SK-N-SH (cell line): ENCODE data around the gene NLK. TPM values are rescaled to one million over a fixed set of nuclear protein-coding genes. Genes with fewer than 3 reads are reported as not detected.

Experiments used
- CTCF ChIA-PET: fragments of 300-600, 350-600 bp; formaldehyde crosslinking; extraction: SDS; loops from one replicate; lab custom pipeline; 2021; lab: Yijun Ruan, JAX
- POLR2A ChIA-PET: fragments of 350-600 bp; sonication (Branson Sonifier 250); formaldehyde crosslinking; extraction: SDS; loops from one replicate; lab custom pipeline; 2020; ENCODE audit warnings: antibody characterized with exemption, inconsistent platforms; lab: Yijun Ruan, JAX
- DNase-seq: peaks from one replicate; pipeline ENCODE4 v3.0.0; 2012
- H2AFZ ChIP-seq: fragments of 200-600 bp; sonication (generic); 2 replicates; pipeline ENCODE4 v1.8.1; 2016; ENCODE audit warnings: antibody characterized with exemption, mild to moderate bottlenecking, low read depth
- H3F3A ChIP-seq: fragments of 200-600 bp; sonication (generic); replicated peaks from 2 replicates; pipeline ENCODE3; 2016; ENCODE audit warnings: antibody characterized with exemption, mild to moderate bottlenecking; ENCODE audit not compliant: insufficient read depth
- H3K27ac ChIP-seq, 2 experiments: fragments of 200-500 bp in 1 of 2; fragments of 200-600 bp in 1 of 2; sonication (Bioruptor generic) in 1 of 2; sonication (generic), shearing (Covaris generic) in 1 of 2; 2 replicates each; pipeline versions ENCODE4 v1.5.1 to v1.6.1; 2014 to 2016; ENCODE audit warnings: low read depth in 2 of 2, inconsistent platforms in 1 of 2, low read length in 1 of 2, mild to moderate bottlenecking in 1 of 2, mixed read lengths in 1 of 2
- H3K27me3 ChIP-seq: fragments of 200-600 bp; sonication (generic), shearing (Covaris generic); 2 replicates; pipeline ENCODE4 v1.6.1; 2016; ENCODE audit warnings: mixed run types; ENCODE audit not compliant: insufficient read depth
- H3K36me3 ChIP-seq, 2 experiments: fragments of 200-500 bp in 1 of 2; fragments of 200-600 bp in 1 of 2; sonication (Bioruptor generic) in 1 of 2; sonication (generic) in 1 of 2; replicated peaks in 1 of 2; 2 replicates each; pipeline versions ENCODE3 to v1.5.1; 2014 to 2016; ENCODE audit warnings: low read length in 1 of 2, mild to moderate bottlenecking in 1 of 2; ENCODE audit not compliant: insufficient read depth in 2 of 2, control insufficient read depth in 1 of 2
- H3K4me1 ChIP-seq, 2 experiments: fragments of 200-500 bp in 1 of 2; fragments of 200-600 bp in 1 of 2; sonication (Bioruptor generic) in 1 of 2; sonication (generic), shearing (Covaris generic) in 1 of 2; 2 replicates each; pipeline versions ENCODE4 v1.5.1 to v1.6.1; 2014 to 2016; ENCODE audit warnings: low read depth in 1 of 2, low read length in 1 of 2, mixed run types in 1 of 2; ENCODE audit not compliant: insufficient read depth in 2 of 2, control insufficient read depth in 1 of 2
- H3K4me2 ChIP-seq: fragments of 200-600 bp; sonication (generic), shearing (Covaris generic); 2 replicates; pipeline ENCODE4 v1.6.1; 2017; ENCODE audit warnings: mixed run types
- H3K4me3 ChIP-seq, 2 experiments: fragments of 200-500 bp in 1 of 2; fragments of 200-600 bp in 1 of 2; sonication (Bioruptor generic) in 1 of 2; sonication (generic), shearing (Covaris generic) in 1 of 2; 2 replicates each; pipeline versions ENCODE4 v1.5.1 to v1.8.1; 2014 to 2016; ENCODE audit warnings: low read depth in 2 of 2, inconsistent platforms in 1 of 2, low read length in 1 of 2, mild to moderate bottlenecking in 1 of 2, mixed read lengths in 1 of 2, moderate library complexity in 1 of 2
- H3K79me2 ChIP-seq: fragments of 200-600 bp; sonication (generic); 2 replicates; pipeline ENCODE4 v1.8.1; 2017; ENCODE audit warnings: mild to moderate bottlenecking; ENCODE audit not compliant: insufficient read depth
- H3K9ac ChIP-seq: fragments of 200-600 bp; sonication (generic); 2 replicates; pipeline ENCODE4 v1.6.1; 2017; ENCODE audit warnings: mixed run types
- H3K9me2 ChIP-seq: fragments of 200-600 bp; sonication (generic); 2 replicates; pipeline ENCODE4 v1.6.1; 2017; ENCODE audit warnings: mixed run types
- H3K9me3 ChIP-seq: fragments of 200-600 bp; sonication (generic); 2 replicates; pipeline ENCODE4 v1.6.1; 2017; ENCODE audit warnings: mixed run types, mild to moderate bottlenecking, moderate library complexity
- H4K20me1 ChIP-seq: fragments of 200-600 bp; sonication (generic); 2 replicates; pipeline ENCODE4 v1.6.1; 2017; ENCODE audit warnings: mild to moderate bottlenecking, mixed run types; ENCODE audit not compliant: insufficient read depth
- FOSL2 ChIP-seq: IDR thresholded peaks from 2 replicates; pipeline ENCODE4 v1.4.0; 2012; ENCODE audit warnings: low read depth, mild to moderate bottlenecking, moderate library complexity, borderline replicate concordance
- FOXM1 ChIP-seq: IDR thresholded peaks from 2 replicates; pipeline ENCODE4 v1.4.0; 2012; ENCODE audit warnings: low read depth, mild to moderate bottlenecking
- GATA2 ChIP-seq: sonication (generic); formaldehyde crosslinking; IDR thresholded peaks from 2 replicates; pipeline ENCODE4 v1.5.0; 2020; ENCODE audit warnings: mild to moderate bottlenecking, missing genetic modification reagents
- PBX3 ChIP-seq: IDR thresholded peaks from 2 replicates; pipeline ENCODE4; 2012
- RAD21 ChIP-seq: IDR thresholded peaks from 2 replicates; pipeline ENCODE4 v1.6.1; 2012; ENCODE audit warnings: mild to moderate bottlenecking, low read length
- USF1 ChIP-seq: IDR thresholded peaks from 2 replicates; pipeline ENCODE4 v1.4.0; 2012; ENCODE audit warnings: low read depth, borderline replicate concordance
- YY1 ChIP-seq: IDR thresholded peaks from 2 replicates; pipeline ENCODE4 v1.4.0; 2012; ENCODE audit warnings: low read depth, mild to moderate bottlenecking
- WGBS: methylation state at CpG from one replicate; pipeline ENCODE4 v1.1.6; 2017; ENCODE audit warnings: low lambda C conversion rate; 5-methylcytosine and 5-hydroxymethylcytosine counted together
- polyA plus RNA-seq, 3 experiments: library from polyadenylated mRNA; depleted of rRNA; stranded (reverse); fragments of >200 nt; gene quantifications; 2 replicates each; pipeline ENCODE4 v1.2.3, GENCODE V29; 2012
- TF ChIP-seq, protein P1 (sequence below): IDR thresholded peaks from 2 replicates; pipeline ENCODE4 v1.6.1; 2012; ENCODE audit warnings: mild to moderate bottlenecking, low read depth, low read length, moderate library complexity
- TF ChIP-seq, protein P2 (sequence below): fragments of 150-350 bp; IDR thresholded peaks from 2 replicates; pipeline ENCODE4 v1.6.1; 2016; ENCODE audit warnings: mild to moderate bottlenecking, low read depth, low read length

The NLK gene
- polyA plus RNA-seq, 1 of the 3 experiments (the other 2 are of a cell fraction), result 12.3 TPM

- TF ChIP-seq, protein P1, sequence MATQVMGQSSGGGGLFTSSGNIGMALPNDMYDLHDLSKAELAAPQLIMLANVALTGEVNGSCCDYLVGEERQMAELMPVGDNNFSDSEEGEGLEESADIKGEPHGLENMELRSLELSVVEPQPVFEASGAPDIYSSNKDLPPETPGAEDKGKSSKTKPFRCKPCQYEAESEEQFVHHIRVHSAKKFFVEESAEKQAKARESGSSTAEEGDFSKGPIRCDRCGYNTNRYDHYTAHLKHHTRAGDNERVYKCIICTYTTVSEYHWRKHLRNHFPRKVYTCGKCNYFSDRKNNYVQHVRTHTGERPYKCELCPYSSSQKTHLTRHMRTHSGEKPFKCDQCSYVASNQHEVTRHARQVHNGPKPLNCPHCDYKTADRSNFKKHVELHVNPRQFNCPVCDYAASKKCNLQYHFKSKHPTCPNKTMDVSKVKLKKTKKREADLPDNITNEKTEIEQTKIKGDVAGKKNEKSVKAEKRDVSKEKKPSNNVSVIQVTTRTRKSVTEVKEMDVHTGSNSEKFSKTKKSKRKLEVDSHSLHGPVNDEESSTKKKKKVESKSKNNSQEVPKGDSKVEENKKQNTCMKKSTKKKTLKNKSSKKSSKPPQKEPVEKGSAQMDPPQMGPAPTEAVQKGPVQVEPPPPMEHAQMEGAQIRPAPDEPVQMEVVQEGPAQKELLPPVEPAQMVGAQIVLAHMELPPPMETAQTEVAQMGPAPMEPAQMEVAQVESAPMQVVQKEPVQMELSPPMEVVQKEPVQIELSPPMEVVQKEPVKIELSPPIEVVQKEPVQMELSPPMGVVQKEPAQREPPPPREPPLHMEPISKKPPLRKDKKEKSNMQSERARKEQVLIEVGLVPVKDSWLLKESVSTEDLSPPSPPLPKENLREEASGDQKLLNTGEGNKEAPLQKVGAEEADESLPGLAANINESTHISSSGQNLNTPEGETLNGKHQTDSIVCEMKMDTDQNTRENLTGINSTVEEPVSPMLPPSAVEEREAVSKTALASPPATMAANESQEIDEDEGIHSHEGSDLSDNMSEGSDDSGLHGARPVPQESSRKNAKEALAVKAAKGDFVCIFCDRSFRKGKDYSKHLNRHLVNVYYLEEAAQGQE, result no peak
- TF ChIP-seq, all 33 proteins: peak for 0
Measured at GRCh38 chr17:28020515-28020914, 22.0 kb upstream of the NLK start (continued).

DNA sequence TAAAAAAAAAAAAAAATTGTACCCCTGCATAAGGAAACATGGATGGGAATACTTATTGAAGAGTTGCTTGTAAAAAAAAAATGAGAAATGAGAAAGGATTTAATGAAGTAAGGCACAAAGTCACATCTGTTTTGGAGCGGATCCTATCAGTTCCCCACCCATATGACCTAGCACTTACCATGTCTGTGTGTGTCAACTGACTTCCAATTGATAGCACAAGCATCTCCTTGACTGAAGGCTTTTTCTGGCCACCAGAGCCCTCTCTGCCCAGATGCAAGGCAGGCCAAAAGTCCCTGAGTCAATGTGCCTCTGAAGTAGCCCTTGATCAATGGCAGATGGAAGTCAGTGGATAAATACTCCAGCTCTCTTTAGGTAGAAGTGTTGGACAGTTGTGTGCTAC is 13.4 kb upstream of the NLK start:
- Histone ChIP-seq H3K27ac (no peak overlapping the region), H3K9me2 (no peaks in the 10 kb centered on the region), H3K9me3 (no peaks in the 10 kb centered on the region), H3K9ac (no peak overlapping the region), H3K4me2 (no peak overlapping the region), H3K79me2 (no peaks in the 10 kb centered on the region), H3F3A (peaks cover 9% of the 10 kb centered on the region), H3K4me1 (peaks cover 0 to 8% of the 10 kb centered on the region in 2 experiments; a peak in 1 of 4 replicates), H3K36me3 (no peaks in the 10 kb centered on the region), H4K20me1 (no peaks in the 10 kb centered on the region), H3K27me3 (no peaks in the 10 kb centered on the region), H2AFZ (no peak overlapping the region), H3K4me3 (no peak overlapping the region)
- TF ChIP-seq, protein P2, sequence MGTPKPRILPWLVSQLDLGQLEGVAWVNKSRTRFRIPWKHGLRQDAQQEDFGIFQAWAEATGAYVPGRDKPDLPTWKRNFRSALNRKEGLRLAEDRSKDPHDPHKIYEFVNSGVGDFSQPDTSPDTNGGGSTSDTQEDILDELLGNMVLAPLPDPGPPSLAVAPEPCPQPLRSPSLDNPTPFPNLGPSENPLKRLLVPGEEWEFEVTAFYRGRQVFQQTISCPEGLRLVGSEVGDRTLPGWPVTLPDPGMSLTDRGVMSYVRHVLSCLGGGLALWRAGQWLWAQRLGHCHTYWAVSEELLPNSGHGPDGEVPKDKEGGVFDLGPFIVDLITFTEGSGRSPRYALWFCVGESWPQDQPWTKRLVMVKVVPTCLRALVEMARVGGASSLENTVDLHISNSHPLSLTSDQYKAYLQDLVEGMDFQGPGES, result no peak
- no peak for TF ChIP-seq RAD21
- no peak for TF ChIP-seq FOXM1
- no peak for TF ChIP-seq YY1
- no peak for TF ChIP-seq FOSL2
- TF ChIP-seq PBX3, result no peak
- TF ChIP-seq, protein P1, result no peak
- TF ChIP-seq GATA2 (CRISPR knock-in tag), result no peak
- no peak for TF ChIP-seq USF1
- ChIA-PET POLR2A (no interaction called here), CTCF (no interaction called here)
- 100% methylated on average over 1 of the region's 1 CpG for WGBS
- no peak for DNase-seq
